Measurements from ENCODE around the gene SLC35C1. TPM values are rescaled to one million over a fixed set of nuclear protein-coding genes. Genes with fewer than 3 reads are reported as not detected.

Gene SLC35C1
- total and polyA plus RNA-seq, 2 of the 13 experiments (the other 11 are each of a cell fraction or from before 2014, with no cell fraction given), result 2.9 to 7.0 TPM

- peaks cover 39% of the 10 kb centered on the region for H3K4me1 ChIP-seq (ENCODE audit: insufficient read depth, low read length)
- no peaks in the 10 kb centered on the region for H3K9me3 ChIP-seq (ENCODE audit: low read length)
- no peak overlapping the region for H3K4me3 ChIP-seq (replicated peaks in 1 of 3; ENCODE audit: insufficient read depth in 1 of 3, low read depth in 2 of 3, low read length in 3 of 3)
- H2AFZ ChIP-seq (ENCODE audit: low read length), result no peak overlapping the region
- ATAC-seq, result no peak
- ChIA-PET POLR2A (no interaction called here), CTCF (ENCODE audit: low intra/inter-chr PET ratio, low total read pairs) (no interaction called here)
- 31% methylated on average over 10 of the region's 10 CpGs for WGBS (ENCODE audit: low lambda C conversion rate)
- no peak overlapping the region for H3K27ac ChIP-seq (ENCODE audit: extremely low read length, insufficient read depth, low read length)
- intact Hi-C loops (cut with micrococcal nuclease; ENCODE audit: unreplicated experiment) (no loop called here), in situ Hi-C loops (cut with HindIII; ENCODE audit: extremely low pct_ligation_motif_present, low pct_unique_long_range_greater_than_20kb) (no loop called here)
- no TSS peak for BruUV-seq (replicated peaks)
- H3K79me2 ChIP-seq (ENCODE audit: insufficient read depth, low read length), result peaks cover 11% of the 10 kb centered on the region
- H4K20me1 ChIP-seq (ENCODE audit: insufficient read depth, low read length), result no peaks in the 10 kb centered on the region; the same call in 1 of the 2 replicates
- no peak for TF ChIP-seq RELA (CRISPR knock-in tag; IDR thresholded peaks at IDR 0.05)
- TF ChIP-seq NFYC (CRISPR knock-in tag; IDR thresholded peaks at IDR 0.05), result no peak
- TF ChIP-seq ZNF256 (CRISPR knock-in tag; conservative IDR thresholded peaks at IDR 0.05), result no peak
- TF ChIP-seq ATF7-NPFF (CRISPR knock-in tag; IDR thresholded peaks at IDR 0.05; ENCODE audit: low read depth), result no peak
- TF ChIP-seq GLMP (CRISPR knock-in tag; IDR thresholded peaks at IDR 0.05; ENCODE audit: borderline replicate concordance), result no peak
- TF ChIP-seq ZNF484 (CRISPR knock-in tag; IDR thresholded peaks at IDR 0.05; ENCODE audit: borderline replicate concordance, low read depth), result no peak
- TF ChIP-seq TARDBP (CRISPR knock-in tag; IDR thresholded peaks at IDR 0.05), result no peak
- TF ChIP-seq ZNF292 (CRISPR knock-in tag; IDR thresholded peaks at IDR 0.05; ENCODE audit: borderline replicate concordance, low read depth), result no peak
- no peak for TF ChIP-seq ZIK1 (CRISPR knock-in tag; IDR thresholded peaks at IDR 0.05; ENCODE audit: borderline replicate concordance, low read depth)
- TF ChIP-seq ZBTB2 (CRISPR knock-in tag; IDR thresholded peaks at IDR 0.05; ENCODE audit: low read depth), result no peak
- no peak for TF ChIP-seq ZNF274 (CRISPR knock-in tag; IDR thresholded peaks at IDR 0.05)
- no peak for TF ChIP-seq HNRNPK (IDR thresholded peaks at IDR 0.05; ENCODE audit: low read depth, low read length, poor library complexity, severe bottlenecking)
- no peak for TF ChIP-seq ZNF337 (CRISPR knock-in tag; IDR thresholded peaks at IDR 0.05; ENCODE audit: borderline replicate concordance, low read depth)
- TF ChIP-seq ZNF7 (CRISPR knock-in tag; IDR thresholded peaks at IDR 0.05), result no peak
- TF ChIP-seq REST (IDR thresholded peaks at IDR 0.05; ENCODE audit: borderline replicate concordance in 1 of 2, low read depth in 1 of 2, low read length in 2 of 2), result no peak
- TF ChIP-seq ZSCAN31 (CRISPR knock-in tag; IDR thresholded peaks at IDR 0.05; ENCODE audit: low read depth), result no peak
- no peak overlapping the region for H3K9ac ChIP-seq (ENCODE audit: insufficient read depth, low read depth, low read length)
- peaks cover 0 to 18% of the 10 kb centered on the region in 2 experiments; a peak in 1 of 5 replicates for H3K27me3 ChIP-seq (ENCODE audit: control insufficient read depth in 1 of 2, insufficient read depth in 2 of 2, low read length in 2 of 2)
- no peak overlapping the region for H3K4me2 ChIP-seq (ENCODE audit: low read depth, low read length)
- no peak for FAIRE-seq
- H3K36me3 ChIP-seq (replicated peaks in 1 of 2; ENCODE audit: control insufficient read depth in 1 of 2, insufficient read depth in 2 of 2, low read length in 2 of 2), result no peaks in the 10 kb centered on the region
- DNase-seq (ENCODE audit: low spot score), result no peak
Observed at GRCh38 chr11:45802531-45803317, 2.2 kb upstream of the SLC35C1 start.

Data from HepG2 (cell line).